NCI-H345 treated with DMSO at 0.1 percent for 48 hours (cell line): ENCODE data around the gene RAB4A.

Experiments
- DNase-seq: peaks from one replicate; lab custom pipeline; 2025; ENCODE audit not compliant: unreplicated experiment; lab: John Stamatoyannopoulos, UW

The RAB4A gene, protein sequence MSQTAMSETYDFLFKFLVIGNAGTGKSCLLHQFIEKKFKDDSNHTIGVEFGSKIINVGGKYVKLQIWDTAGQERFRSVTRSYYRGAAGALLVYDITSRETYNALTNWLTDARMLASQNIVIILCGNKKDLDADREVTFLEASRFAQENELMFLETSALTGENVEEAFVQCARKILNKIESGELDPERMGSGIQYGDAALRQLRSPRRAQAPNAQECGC

DNA sequence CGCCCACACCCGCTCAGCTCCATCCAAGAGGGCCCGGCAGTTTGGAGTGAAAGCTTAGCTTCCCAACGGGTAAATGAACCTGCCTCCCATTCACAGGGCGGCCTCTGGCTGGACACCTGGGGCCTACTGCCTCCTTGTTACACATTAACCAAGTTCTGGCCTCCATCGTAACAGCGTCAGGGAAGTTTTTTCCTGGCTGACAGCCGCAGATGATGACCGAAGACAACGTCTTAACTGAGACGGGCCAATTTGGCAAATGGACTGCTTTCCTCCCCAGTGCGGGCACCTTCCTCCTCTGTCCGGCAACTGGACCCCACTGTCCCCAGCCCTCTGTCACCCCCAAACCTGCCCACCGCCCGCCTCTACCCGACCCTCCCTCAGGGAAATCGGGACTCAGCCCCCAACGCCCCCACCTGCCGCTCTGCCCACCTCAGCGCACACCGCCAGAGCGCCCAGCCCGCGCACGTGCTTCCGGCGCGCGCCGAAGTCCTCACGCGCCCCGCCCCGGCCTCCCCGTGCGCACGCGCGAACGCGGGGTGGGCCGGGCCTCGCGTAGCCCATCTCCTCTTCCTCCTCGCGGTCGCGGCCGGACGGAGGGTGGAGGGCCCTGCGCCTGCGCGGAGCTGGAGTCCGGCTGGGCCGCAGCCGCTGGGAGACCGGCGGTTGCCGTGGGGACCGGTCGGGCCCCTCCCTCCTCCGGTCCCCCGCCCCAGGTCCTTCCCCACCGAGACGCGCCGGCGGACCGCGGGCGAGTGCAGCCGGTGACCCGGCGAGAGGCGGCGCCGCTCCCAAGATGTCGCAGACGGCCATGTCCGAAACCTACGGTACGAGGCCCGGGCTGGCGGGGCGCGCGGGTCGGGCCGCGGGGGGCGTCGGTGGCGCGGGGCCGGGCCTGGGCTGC is at the start of gene RAB4A:
TSS of gene RAB4A (plus strand) at position 565 of the 901 bp plus-strand sequence. CDS start at position 794, 229 bp downstream.
- DNase-seq = peak; percentile 5

- no peak for DNase-seq
Observed at GRCh38 chr1:229222081-229222480, 48.8 kb upstream of the RAB4A start.

DNA sequence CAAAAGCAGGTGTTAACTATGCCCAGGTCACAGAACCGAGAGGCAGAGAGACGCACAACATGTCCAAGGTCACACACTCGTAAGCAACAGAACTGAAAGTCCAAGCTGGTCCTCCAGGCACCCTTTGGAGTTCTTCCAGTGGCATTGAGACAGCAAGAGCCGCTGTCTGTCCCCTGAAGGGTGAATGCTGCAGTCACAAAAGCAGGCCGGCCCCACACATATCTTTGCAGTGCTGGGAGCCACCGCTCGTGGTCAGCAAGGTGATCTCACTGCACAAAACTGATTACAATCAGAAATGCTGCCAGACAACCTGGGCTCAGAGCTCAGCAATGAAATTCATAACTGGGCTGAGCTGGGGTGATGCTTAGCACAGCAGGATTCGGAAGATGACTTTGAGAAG is 47.4 kb upstream of the RAB4A start:
- DNase-seq = no peak

DNA sequence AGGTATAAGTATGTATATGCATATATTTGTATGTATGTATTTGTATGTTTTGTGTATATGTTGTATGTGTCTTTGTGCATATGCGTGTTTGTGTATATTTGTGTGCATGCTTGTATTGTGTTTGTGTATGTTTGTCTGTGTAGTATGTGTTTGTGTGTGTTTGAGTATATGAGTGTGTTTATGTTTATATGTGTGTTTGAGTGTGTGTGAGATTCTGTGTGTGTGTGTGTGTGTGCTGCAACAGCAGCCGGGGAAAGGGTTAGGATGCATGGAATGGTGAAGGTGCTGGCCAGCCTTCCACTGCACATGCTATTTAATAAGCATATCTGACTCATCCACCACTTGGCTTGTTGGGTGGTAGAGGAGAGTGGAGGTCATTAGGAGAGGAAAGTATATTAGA is 46.6 kb upstream of the RAB4A start:
- DNase-seq = no peak

- no peak for DNase-seq
Observed at GRCh38 chr1:229225331-229225782, 45.6 kb upstream of the RAB4A start.

DNA sequence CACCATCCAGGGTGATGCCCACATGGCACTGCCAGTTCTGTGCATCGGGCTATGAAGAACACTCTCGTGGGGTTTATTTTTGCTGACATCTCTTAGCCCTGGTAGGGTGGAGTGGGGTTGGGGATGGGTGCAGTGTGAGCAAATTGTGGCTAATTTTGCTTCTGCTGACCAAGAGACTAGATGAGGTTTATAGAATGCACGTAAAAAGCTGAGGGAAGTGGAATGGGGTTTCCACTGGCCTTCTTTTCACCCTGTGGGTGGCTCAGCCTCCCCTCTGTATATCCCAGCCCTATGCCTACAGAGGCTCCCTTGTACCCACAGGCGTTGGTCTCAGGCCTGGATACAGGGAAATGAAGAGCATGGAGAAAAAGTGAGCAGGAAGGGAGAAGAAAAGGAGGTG is 44.1 kb upstream of the RAB4A start:
- no peak for DNase-seq

DNA sequence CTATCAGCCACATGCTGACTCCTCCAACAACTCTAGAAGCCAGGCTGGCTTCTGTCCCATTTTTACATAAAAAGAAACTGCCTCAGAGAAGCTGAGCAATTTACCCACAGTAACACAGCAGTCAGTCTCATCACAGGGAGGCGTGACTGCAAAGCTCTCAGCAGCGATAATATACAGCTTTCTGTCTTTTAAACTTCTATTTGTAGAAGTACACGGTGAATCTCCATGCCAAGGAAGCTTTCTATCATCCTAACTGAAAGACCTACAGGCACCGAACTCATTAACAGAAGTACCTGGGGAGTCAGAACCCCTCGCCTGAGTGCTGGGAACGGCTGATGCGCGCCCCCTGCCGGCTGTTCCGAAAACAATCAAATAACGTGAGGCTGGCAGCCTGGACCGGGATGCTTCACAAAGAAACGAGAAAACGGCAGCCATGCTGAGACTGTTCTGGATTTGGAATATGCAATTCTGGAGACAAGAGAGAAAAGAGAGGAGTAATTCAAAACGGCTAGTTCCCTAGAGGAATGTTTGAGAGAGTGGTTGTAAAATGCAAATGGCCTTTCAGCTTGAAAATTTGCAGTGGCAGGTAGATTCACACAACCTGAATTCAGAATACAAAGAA is 43.5 kb upstream of the RAB4A start:
- peak; percentile 81 for DNase-seq

DNA sequence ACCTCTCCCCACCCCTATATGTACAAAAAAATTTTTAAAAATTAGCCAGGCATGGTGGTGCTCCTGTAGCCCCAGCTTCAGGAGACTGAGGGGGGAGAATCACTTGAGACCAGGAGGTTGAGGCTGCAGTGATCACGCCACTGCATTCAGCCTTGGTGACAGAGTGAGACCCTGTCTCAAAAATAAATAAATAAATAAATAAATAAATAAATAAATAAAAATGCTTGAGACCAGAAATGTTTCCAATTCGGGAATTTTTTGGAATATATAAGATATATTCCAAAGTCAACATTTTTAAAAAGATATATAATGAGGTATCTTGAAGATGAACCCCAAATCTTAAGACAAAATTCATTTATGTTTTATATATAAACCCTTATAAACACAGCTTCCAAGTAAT is 42.4 kb upstream of the RAB4A start:
- DNase-seq = no peak

DNA sequence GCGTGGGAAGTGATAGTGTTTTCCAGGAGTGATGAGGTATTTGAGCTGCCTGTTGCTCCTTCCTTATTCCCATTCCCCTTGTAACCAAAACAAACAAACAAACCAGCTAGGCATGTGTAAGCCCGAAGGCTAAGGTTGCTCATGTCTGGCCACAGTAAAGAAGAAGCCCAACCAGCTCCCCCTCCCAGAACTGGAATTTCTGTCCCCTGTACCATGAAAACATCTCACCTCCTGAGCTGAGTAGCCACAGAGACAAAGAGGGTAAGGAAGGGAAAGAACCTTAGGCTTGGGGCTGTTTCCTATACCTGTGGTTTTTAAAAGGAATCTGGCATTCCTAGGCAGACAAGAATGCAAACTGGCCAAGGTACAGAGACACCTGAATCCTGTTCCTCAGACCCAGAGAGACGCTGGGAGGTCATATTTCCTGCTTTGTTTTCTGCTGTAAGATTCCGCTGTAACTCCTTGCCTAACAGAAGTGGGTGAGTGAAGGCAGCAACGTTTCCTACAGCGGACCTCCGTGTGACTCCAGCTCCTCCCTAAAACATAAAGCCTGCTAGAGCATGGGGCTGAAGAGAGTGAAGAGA is 41.7 kb upstream of the RAB4A start:
- no peak for DNase-seq

GRCh38 chr1:229229721-229230139 is 41.2 kb upstream of the RAB4A start:
- no peak for DNase-seq

DNA sequence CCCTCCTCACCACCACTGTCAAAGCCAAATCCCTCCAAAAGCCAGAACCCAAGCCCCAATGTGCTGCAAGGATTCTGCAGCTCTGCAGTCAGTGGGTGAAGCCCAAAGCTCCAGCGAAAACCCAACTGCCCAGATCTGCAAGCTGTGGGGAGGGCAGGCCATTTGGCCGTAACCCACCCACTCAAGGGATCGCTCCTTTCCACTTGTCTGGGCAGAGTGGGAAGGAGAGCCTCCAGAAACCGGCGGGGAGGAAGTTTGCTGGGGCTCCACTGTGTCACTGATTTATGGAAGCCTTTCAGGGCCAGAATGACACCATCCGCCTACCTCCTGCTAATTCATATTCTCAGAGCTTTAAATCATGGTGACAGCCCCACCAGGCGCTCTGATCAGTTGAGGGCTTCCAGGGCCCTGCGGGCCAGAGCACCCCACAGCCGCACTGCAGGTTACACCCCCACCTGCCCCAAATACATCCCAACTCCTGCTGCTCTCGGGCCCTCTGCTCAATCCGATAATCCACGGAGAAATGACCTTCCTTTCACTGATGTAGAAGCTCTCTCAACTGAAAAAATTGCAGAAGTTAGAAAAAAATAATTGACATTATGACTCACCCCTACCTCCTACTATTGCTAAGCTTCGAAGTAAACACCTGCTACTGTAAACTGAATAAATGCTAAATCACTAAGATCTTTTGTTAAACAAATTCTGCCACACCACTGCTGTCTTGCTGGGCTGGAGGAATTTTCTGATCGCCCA is 40.6 kb upstream of the RAB4A start:
- no peak for DNase-seq

GRCh38 chr1:229230893-229231753 is 39.8 kb upstream of the RAB4A start:
- peak; percentile 92 for DNase-seq

- no peak for DNase-seq
Observed at GRCh38 chr1:229231754-229232119, 39.2 kb upstream of the RAB4A start.

GRCh38 chr1:229234870-229235472 is 35.9 kb upstream of the RAB4A start:
- DNase-seq = no peak

DNA sequence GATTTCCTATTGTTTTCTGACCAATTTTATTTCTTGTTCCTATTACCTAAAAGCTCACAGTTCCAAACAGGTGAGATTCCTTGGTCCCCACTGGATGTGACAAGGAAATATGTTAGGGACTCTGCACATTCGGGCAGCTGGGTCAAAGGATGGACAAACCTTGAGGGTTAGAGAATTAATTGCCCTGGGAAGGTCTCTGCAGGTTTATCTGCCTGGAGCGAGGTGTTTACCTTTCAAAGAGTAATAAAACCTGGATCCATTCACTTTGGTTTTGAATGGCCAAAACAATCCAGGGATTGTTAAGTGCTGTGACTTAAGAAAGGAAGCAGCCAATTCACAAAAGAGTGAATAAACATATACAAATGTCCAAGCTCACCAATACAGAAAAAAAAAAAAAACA is 33.6 kb upstream of the RAB4A start:
- peak; percentile 59 for DNase-seq

- no peak for DNase-seq
Observed at GRCh38 chr1:229238231-229238630, 32.7 kb upstream of the RAB4A start.

- DNase-seq = no peak
Observed at GRCh38 chr1:229238674-229239415, 32.1 kb upstream of the RAB4A start.

GRCh38 chr1:229240532-229240931 is 30.4 kb upstream of the RAB4A start:
- DNase-seq = no peak

DNA sequence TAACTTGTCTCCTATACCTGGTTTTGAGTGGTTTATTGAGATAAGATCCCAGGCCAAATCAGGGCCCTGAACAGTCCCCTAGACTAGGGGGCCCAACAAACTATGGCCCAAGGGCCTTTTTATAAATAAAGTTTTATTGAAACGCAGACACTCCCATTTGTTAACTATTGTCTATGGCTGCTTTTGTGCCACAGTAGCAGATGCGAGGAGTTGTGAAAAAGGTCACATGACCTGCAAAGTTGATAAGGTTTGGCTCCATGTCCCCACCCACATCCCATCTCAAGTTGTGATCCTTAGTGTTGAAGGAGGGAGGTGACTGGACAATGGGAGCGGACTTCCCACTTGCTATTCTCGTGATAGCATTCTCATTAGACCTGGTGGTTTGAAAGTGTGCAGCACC is 29.5 kb upstream of the RAB4A start:
- no peak for DNase-seq
